SK-N-MC (cell line): ENCODE results near the gene HRCT1.

Experiments used
- DNase-seq: peaks from one replicate; pipeline ENCODE4 v3.0.0-alpha.2; 2011; ENCODE audit warnings: low read depth, low spot score
- H3K27ac ChIP-seq: fragments of 200-600 bp; sonication (generic); 2 replicates; pipeline ENCODE4 v1.5.1; 2016; ENCODE audit warnings: mixed run types
- H3K36me3 ChIP-seq: fragments of 200-600 bp; sonication (generic); 2 replicates; pipeline ENCODE4 v1.6.1; 2017; ENCODE audit warnings: antibody characterized with exemption, low read length, mixed read lengths; ENCODE audit not compliant: insufficient read depth
- H3K4me3 ChIP-seq: fragments of 200-600 bp; sonication (generic); 2 replicates; pipeline ENCODE4 v1.5.1; 2016
- H3K9ac ChIP-seq: fragments of 200-600 bp; sonication (generic); 2 replicates; pipeline ENCODE4 v1.8.0; 2017; ENCODE audit warnings: mixed run types, mixed read lengths; ENCODE audit not compliant: insufficient read length
- H3K9me3 ChIP-seq: fragments of 200-600 bp; sonication (generic); 2 replicates; pipeline ENCODE4 v1.6.1; 2017; ENCODE audit warnings: low read depth, mild to moderate bottlenecking, antibody characterized with exemption, low read length, moderate library complexity, mixed read lengths
- EZH2 ChIP-seq: fragments of 200-600 bp; sonication (generic); IDR thresholded peaks from one replicate; pipeline ENCODE4 v1.6.1; 2017; ENCODE audit warnings: antibody characterized with exemption
- FOXP2 ChIP-seq: optimal IDR thresholded peaks from 2 replicates; pipeline ENCODE3; 2011; ENCODE audit warnings: mild to moderate bottlenecking, moderate library complexity; ENCODE audit not compliant: insufficient read depth; ENCODE audit errors: extremely low read length, control extremely low read depth
- POLR2AphosphoS5 ChIP-seq: IDR thresholded peaks from 2 replicates; pipeline ENCODE4 v1.6.1; 2012; ENCODE audit warnings: mild to moderate bottlenecking, low read depth, low read length, borderline replicate concordance

Gene HRCT1

DNA sequence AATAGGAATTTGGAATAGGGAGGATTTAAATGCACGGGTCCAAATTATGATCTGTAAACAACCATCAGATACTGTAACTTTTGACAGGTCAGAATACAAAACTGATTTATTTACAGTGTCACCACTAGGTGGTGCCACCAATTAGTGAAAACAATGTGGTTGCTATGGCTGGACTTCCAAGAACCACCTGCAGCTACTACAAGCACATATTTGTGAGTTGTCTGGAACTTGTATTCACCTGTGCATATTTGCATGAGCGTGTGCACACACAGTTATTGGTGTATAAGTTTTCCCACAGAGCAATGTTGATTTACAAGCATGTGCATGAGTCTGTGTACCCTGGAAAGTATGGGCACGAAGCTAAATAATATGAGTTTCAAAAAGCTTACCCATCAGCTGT is 3.0 kb upstream of the HRCT1 start:
- no peaks in the 10 kb centered on the region for H3K9me3 ChIP-seq
- TF ChIP-seq POLR2AphosphoS5 (no peak), FOXP2 (no peak), EZH2 (no peak)
- DNase-seq = no peak
- H3K36me3 ChIP-seq = no peaks in the 10 kb centered on the region
- H3K4me3 ChIP-seq = no peak overlapping the region
- no peak overlapping the region for H3K27ac ChIP-seq
- no peak overlapping the region for H3K9ac ChIP-seq

DNA sequence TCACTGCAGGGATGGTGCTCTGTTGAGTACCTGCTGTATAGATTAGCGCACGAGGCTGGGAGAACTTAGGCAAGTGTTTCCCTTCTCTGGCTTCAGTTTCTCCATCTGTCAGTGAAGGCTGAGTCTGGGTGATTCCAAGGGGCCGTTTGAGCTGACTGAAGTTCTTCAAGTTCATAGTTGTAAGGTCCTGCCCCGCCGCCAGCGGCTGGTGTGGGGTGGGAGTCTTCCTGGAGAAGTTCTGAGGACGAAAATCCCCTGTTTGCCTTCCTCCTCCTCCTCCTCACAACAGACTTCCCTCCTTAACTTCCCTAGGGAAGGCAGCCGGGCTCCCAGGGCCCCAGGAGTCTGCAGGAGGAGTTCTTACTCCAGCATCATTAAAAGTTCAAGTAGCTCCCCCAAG is 1.7 kb upstream of the HRCT1 start:
- no peaks in the 10 kb centered on the region for H3K36me3 ChIP-seq
- H3K27ac ChIP-seq = no peak overlapping the region
- no peak overlapping the region for H3K9ac ChIP-seq
- TF ChIP-seq POLR2AphosphoS5 (no peak), FOXP2 (no peak), EZH2 (no peak)
- no peak for DNase-seq
- no peaks in the 10 kb centered on the region for H3K9me3 ChIP-seq
- no peak overlapping the region for H3K4me3 ChIP-seq

DNA sequence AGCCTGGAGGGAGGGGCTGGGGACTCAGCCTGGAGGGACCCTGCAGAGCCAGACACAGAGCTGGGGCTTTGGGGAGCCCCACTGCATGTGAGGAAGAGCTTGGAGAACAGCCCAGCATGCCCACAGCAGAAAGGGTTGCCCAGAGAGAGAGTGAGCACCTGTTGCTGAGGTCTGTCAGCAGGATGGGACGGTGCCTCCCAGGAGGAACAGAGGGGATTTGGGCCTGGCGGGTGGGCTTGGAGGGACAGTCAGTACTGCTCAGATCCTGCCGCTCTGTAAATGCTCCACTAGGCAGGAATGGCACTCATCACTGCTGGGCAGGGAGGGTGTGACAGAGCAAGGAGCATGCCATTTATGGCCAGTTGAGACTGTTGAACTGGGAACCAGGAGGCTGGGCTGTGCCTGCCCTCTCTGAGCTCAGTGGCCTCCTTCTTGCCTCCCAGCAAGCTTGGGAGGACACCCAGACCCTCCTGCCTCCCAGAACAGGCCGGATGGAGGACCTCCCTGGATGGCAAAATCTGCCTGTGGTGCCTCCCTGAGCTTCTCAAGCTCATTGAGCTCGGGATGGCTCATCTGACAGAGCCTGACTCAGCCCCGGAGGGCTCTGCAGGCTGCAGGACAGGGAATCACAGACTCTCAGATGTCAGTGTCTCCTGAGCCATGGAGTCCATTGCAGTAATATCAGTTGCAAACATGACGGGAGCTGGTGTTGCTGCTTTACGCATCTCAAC is 786 bp upstream of the HRCT1 start:
- Histone ChIP-seq H3K9ac (no peak overlapping the region), H3K9me3 (no peaks in the 10 kb centered on the region), H3K27ac (no peak overlapping the region), H3K36me3 (no peaks in the 10 kb centered on the region), H3K4me3 (no peak overlapping the region)
- DNase-seq = no peak
- TF ChIP-seq FOXP2 (no peak), POLR2AphosphoS5 (no peak), EZH2 (no peak)

- no peak overlapping the region for H3K4me3 ChIP-seq
- H3K36me3 ChIP-seq = no peaks in the 10 kb centered on the region
- no peak overlapping the region for H3K27ac ChIP-seq
- H3K9me3 ChIP-seq = no peaks in the 10 kb centered on the region
- no peak for DNase-seq
- TF ChIP-seq FOXP2 (no peak), EZH2 (no peak), POLR2AphosphoS5 (no peak)
- H3K9ac ChIP-seq = no peak overlapping the region
Observed at GRCh38 chr9:35906923-35907699, 1.1 kb downstream of the HRCT1 start.

DNA sequence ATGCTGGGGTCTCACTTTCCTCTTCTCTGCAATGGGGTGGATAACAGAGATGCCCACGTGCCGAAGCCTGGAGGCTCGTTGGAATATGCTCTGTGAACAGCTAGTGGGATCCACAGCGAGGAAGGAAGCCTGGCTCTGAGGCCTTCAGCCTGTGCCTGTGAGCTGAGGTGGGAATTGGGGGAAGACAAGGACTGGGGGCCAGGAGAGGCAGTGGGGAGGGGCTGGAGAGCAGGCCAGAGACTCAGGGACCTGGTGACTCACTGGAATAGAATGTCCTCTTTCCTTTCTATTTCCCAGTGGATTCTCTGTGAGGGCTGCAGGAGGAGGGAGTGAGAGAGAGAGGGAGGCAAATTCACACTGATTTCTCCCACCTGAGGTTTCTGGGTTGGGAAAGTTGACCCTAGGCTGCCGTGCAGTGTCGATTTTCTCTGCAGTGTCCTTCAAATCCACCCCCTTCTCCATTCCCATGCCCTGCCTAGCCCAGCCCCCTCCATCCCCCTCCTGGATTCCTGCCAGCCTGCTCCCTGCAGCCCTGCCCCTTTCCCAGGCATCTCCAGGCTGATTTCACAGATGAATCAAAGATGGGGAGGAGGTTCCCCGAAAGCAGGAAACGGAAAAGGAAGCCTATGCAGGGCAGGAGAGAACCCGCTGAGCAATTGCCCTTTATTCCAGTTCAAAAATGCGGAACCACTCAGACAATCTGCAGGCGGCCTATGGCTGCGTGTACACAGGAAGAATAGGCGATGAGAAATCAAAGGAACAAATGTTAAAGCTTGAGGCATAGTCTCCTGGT is 1.9 kb downstream of the HRCT1 start:
- DNase-seq = peak; percentile 28
- Histone ChIP-seq H3K36me3 (no peaks in the 10 kb centered on the region), H3K4me3 (peak overlapping the region; percentile 45), H3K27ac (no peak overlapping the region; the same call in 1 of the 2 replicates), H3K9me3 (no peaks in the 10 kb centered on the region), H3K9ac (no peak overlapping the region)
- TF ChIP-seq FOXP2 = no peak
- no peak for TF ChIP-seq EZH2
- TF ChIP-seq POLR2AphosphoS5 = no peak

DNA sequence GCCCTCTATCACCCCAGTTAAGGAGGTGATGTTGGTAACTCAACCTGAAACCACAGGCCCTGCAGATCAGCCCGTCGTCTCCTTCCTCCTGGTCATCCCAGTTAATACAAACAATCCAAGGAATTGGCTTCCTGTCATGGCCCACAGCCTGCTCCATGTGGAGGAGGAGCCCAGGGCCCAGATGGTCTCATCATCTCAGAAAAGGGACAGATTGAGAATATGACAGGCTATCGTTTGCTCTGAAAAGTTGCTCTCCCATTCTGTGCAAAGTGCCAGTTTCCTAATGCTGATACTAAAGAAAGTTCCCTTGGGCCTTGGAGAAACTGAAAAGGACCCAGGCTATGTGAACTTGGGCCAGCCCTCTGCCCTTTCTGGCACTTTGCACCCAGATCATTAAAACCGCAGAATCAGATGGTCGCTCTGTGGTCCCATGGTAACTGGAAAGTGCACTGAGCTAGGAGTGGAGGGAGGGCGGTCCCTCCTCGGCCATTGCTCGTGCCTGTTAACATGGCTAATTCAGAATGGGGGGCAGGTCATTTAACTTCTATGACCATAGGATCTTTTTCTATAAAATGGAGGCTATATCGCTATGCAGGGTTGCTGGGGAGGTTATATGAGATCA is 2.6 kb downstream of the HRCT1 start:
- no peak for DNase-seq

DNA sequence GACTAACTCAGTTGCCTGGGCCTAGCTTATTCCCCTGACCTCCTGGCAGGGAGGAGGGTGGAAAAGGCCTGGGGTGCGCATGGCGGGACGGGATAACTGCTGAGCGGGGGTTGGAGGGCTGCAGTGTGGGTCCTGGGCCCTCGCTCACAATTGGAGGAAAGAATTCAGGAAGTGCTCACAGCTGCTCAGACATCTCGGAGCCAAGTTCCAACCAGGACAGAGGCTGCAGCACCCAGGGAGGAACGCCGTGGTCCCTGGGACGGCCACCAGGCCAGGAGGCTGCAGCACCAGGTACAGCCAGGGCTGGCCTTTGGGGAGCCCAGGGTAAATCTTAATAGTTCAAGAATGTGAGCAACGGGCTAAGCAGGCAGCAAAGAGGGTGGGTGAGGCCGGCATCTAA is 3.3 kb downstream of the HRCT1 start, which contains the start of gene SPAAR:
SPAAR (plus strand) TSS at position 217 of the 400 bp plus-strand sequence. CDS start 974 bp downstream, outside the sequence.
- DNase-seq = no peak
- H3K9ac ChIP-seq = no peak within 1 kb of the TSS
- H3K4me3 ChIP-seq = peak within 1 kb of the TSS; percentile 45; the same call in 1 of the 2 replicates
- H3K36me3 ChIP-seq = no peaks in the 10 kb centered on the region
- TF ChIP-seq EZH2 (no peak), POLR2AphosphoS5 (no peak), FOXP2 (no peak)
- H3K27ac ChIP-seq = no peak within 1 kb of the TSS; the same call in 1 of the 2 replicates
- no peaks in the 10 kb centered on the region for H3K9me3 ChIP-seq

More for the DNA sequence above, 2.6 kb downstream of the HRCT1 start:
- TF ChIP-seq EZH2 (no peak), POLR2AphosphoS5 (no peak), FOXP2 (no peak)
- Histone ChIP-seq H3K27ac (no peak overlapping the region; the same call in 1 of the 2 replicates), H3K36me3 (no peaks in the 10 kb centered on the region), H3K9ac (no peak overlapping the region), H3K9me3 (no peaks in the 10 kb centered on the region), H3K4me3 (peak overlapping the region; percentile 45; the same call in 1 of the 2 replicates)
